Chondrocyte (in vitro differentiated cells): ENCODE results near the gene PRR15. TPM values are rescaled to one million over a fixed set of nuclear protein-coding genes. Genes with fewer than 3 reads are reported as not detected.
"Not testable (repeated sequence)": the region's sequence is repeated elsewhere in the genome, so short reads cannot be mapped to it uniquely, and the experiment has no call there.

Source experiments
- DNase-seq: peaks from one replicate; pipeline ENCODE4 v3.0.0; 2021; ENCODE audit warnings: mixed read lengths, low spot score
- H3K27ac Mint-ChIP-seq: one replicate; pipeline ENCODE4 v1.8.0; 2021; ENCODE audit warnings: mild to moderate bottlenecking, moderate library complexity, mixed read lengths; ENCODE audit not compliant: unreplicated experiment
- H3K27me3 Mint-ChIP-seq: 2 replicates; pipeline ENCODE4 v1.8.0; 2021; ENCODE audit warnings: low read depth, mixed read lengths
- H3K36me3 Mint-ChIP-seq: 2 replicates; pipeline ENCODE4 v1.8.0; 2021; ENCODE audit warnings: low read depth, mixed read lengths
- H3K4me1 Mint-ChIP-seq: 2 replicates; pipeline ENCODE4 v1.8.0; 2021; ENCODE audit warnings: low read depth, mild to moderate bottlenecking, mixed read lengths
- H3K4me3 Mint-ChIP-seq: one replicate; pipeline ENCODE4 v1.8.0; 2021; ENCODE audit warnings: mild to moderate bottlenecking, moderate library complexity, mixed read lengths; ENCODE audit not compliant: unreplicated experiment
- H3K9me3 Mint-ChIP-seq: 2 replicates; pipeline ENCODE4 v1.8.0; 2021; ENCODE audit warnings: low read depth, mixed read lengths
- CTCF ChIP-seq: fragments of 200-600 bp; sonication (generic); IDR thresholded peaks from 2 replicates; pipeline ENCODE4 v1.5.0; 2021; ENCODE audit warnings: antibody characterized with exemption, mild to moderate bottlenecking, moderate library complexity
- total RNA-seq: library from RNA; stranded (reverse); gene quantifications from 3 replicates; pipeline ENCODE4 v1.2.1, GENCODE V29; 2021

Gene PRR15
- total RNA-seq, 1 donor from 2014 or later: 2.5 TPM

GRCh38 chr7:29527505-29528108 lies 36.0 kb upstream of the PRR15 start:
- H3K36me3 Mint-ChIP-seq: peaks cover 5% of the 10 kb centered on the region
- TF ChIP-seq CTCF: no peak
- H3K4me3 Mint-ChIP-seq: no peak overlapping the region
- no peak for DNase-seq
- peak overlapping the region; percentile 28 for H3K27ac Mint-ChIP-seq
- H3K27me3 Mint-ChIP-seq: peaks cover 2% of the 10 kb centered on the region
- peaks cover 19% of the 10 kb centered on the region for H3K9me3 Mint-ChIP-seq
- peaks cover 3% of the 10 kb centered on the region for H3K4me1 Mint-ChIP-seq

GRCh38 chr7:29528526-29528925 lies 35.1 kb upstream of the PRR15 start:
- not testable (repeated sequence) for H3K27me3 Mint-ChIP-seq, H3K36me3 Mint-ChIP-seq, H3K4me3 Mint-ChIP-seq, H3K27ac Mint-ChIP-seq, DNase-seq, H3K4me1 Mint-ChIP-seq
- peaks cover 12% of the 10 kb centered on the region for H3K9me3 Mint-ChIP-seq

- H3K4me3 Mint-ChIP-seq: no peak overlapping the region
- TF ChIP-seq CTCF: peak; percentile 26
- no peak for DNase-seq
- no peak overlapping the region for H3K27ac Mint-ChIP-seq
- peaks cover 10% of the 10 kb centered on the region for H3K36me3 Mint-ChIP-seq
- H3K9me3 Mint-ChIP-seq: peaks cover 25% of the 10 kb centered on the region
- H3K4me1 Mint-ChIP-seq: no peaks in the 10 kb centered on the region
- no peaks in the 10 kb centered on the region for H3K27me3 Mint-ChIP-seq
These were observed 25.2 kb upstream of the PRR15 start for GRCh38 chr7:29538389-29538788.

GRCh38 chr7:29539471-29539870 lies 24.2 kb upstream of the PRR15 start:
- H3K36me3 Mint-ChIP-seq: peaks cover 15% of the 10 kb centered on the region
- H3K27me3 Mint-ChIP-seq: no peaks in the 10 kb centered on the region
- H3K4me1 Mint-ChIP-seq: no peaks in the 10 kb centered on the region
- H3K9me3 Mint-ChIP-seq: peaks cover 33% of the 10 kb centered on the region
- no peak overlapping the region for H3K27ac Mint-ChIP-seq
- TF ChIP-seq CTCF: no peak
- no peak overlapping the region for H3K4me3 Mint-ChIP-seq
- DNase-seq: no peak

GRCh38 chr7:29547421-29547820 lies 16.2 kb upstream of the PRR15 start:
- TF ChIP-seq CTCF: no peak
- no peak for DNase-seq
- Mint-ChIP-seq H3K4me3 (no peak overlapping the region), H3K9me3 (peaks cover 24% of the 10 kb centered on the region), H3K27me3 (peaks cover 2% of the 10 kb centered on the region), H3K36me3 (peaks cover 14% of the 10 kb centered on the region), H3K27ac (no peak overlapping the region), H3K4me1 (no peaks in the 10 kb centered on the region)

- H3K4me1 Mint-ChIP-seq: no peaks in the 10 kb centered on the region
- peaks cover 4% of the 10 kb centered on the region for H3K36me3 Mint-ChIP-seq
- DNase-seq: no peak
- H3K27me3 Mint-ChIP-seq: peaks cover 2% of the 10 kb centered on the region
- H3K4me3 Mint-ChIP-seq: no peak overlapping the region
- TF ChIP-seq CTCF: no peak
- peaks cover 10% of the 10 kb centered on the region for H3K9me3 Mint-ChIP-seq
- no peak overlapping the region for H3K27ac Mint-ChIP-seq
These were observed 14.8 kb upstream of the PRR15 start for GRCh38 chr7:29548823-29549222.
